B cell (primary cell): ENCODE measurements around the gene NCEH1. TPM values are rescaled to one million over a fixed set of nuclear protein-coding genes. Genes with fewer than 3 reads are reported as not detected.

ENCODE experiments used
- ATAC-seq: fragments of 200-7000 bp; cut with Tn5 transposase; one replicate; pipeline ENCODE4 v1.10.0; 2021; ENCODE audit warnings: low read depth, mild to moderate bottlenecking, moderate number of reproducible peaks, moderate library complexity
- CTCF ChIA-PET: fragments of 350-600 bp; sonication (Branson Sonifier 250); formaldehyde crosslinking; loops from one replicate; lab custom pipeline; 2021; ENCODE audit warnings: antibody characterized with exemption, inconsistent platforms; lab: Charles Lee
- POLR2A ChIA-PET: fragments of 350-600 bp; sonication (Branson Sonifier 250); formaldehyde crosslinking; loops from one replicate; lab custom pipeline; 2021; ENCODE audit warnings: antibody characterized with exemption; lab: Charles Lee
- DNase-seq: peaks from one replicate; pipeline ENCODE4 v3.0.0; 2013
- H2AFZ ChIP-seq: 2 replicates; pipeline ENCODE4 v1.6.1; 2012; ENCODE audit warnings: mild to moderate bottlenecking, low read depth, low read length; ENCODE audit not compliant: insufficient read depth, poor library complexity, severe bottlenecking
- H3K27ac ChIP-seq, 2 donors: 1 replicate in 1 of 2; 2 replicates in 1 of 2; pipeline ENCODE4 v1.5.1; 2012 to 2013; ENCODE audit warnings: low read length in 2 of 2, mild to moderate bottlenecking in 2 of 2, moderate library complexity in 1 of 2
- H3K27me3 ChIP-seq, 4 experiments: fragments of 200-600 bp in 1 of 4; sonication (generic) in 1 of 4; replicated peaks in 1 of 4; 1 replicate in 2 of 4; 2 replicates in 2 of 4; pipeline versions ENCODE4 v1.6.1 to v1.7.0; 2013 to 2016; ENCODE audit warnings: low read length in 3 of 4, mild to moderate bottlenecking in 2 of 4, mixed read lengths in 1 of 4, moderate library complexity in 1 of 4; ENCODE audit not compliant: insufficient read depth in 4 of 4, control insufficient read depth in 3 of 4; ENCODE audit errors: control extremely low read depth in 1 of 4
- H3K36me3 ChIP-seq, 2 experiments: replicated peaks in 1 of 2; 1 replicate in 1 of 2; 2 replicates in 1 of 2; pipeline versions ENCODE4 v1.6.1 to v1.7.1; 2013; ENCODE audit warnings: low read length in 1 of 2; ENCODE audit not compliant: insufficient read depth in 2 of 2, control insufficient read depth in 1 of 2; ENCODE audit errors: control extremely low read depth in 1 of 2, extremely low read depth in 1 of 2
- H3K4me1 ChIP-seq, 2 donors: fragments of 200-600 bp in 1 of 2; sonication (generic) in 1 of 2; 1 replicate in 1 of 2; 2 replicates in 1 of 2; pipeline versions ENCODE4 v1.5.1 to v1.6.1; 2013 to 2017; ENCODE audit warnings: low read length in 2 of 2; ENCODE audit not compliant: control insufficient read depth in 2 of 2, insufficient read depth in 2 of 2
- H3K4me2 ChIP-seq: replicated peaks from 2 replicates; pipeline ENCODE3; 2012; ENCODE audit warnings: mild to moderate bottlenecking, low read depth, low read length; ENCODE audit not compliant: poor library complexity, severe bottlenecking
- H3K4me3 ChIP-seq, 5 experiments: fragments of 200-600 bp in 1 of 5; sonication (generic) in 1 of 5; 1 replicate in 3 of 5; 2 replicates in 2 of 5; pipeline versions ENCODE4 v1.5.1 to v1.7.0; 2011 to 2016; ENCODE audit warnings: low read length in 4 of 5, mild to moderate bottlenecking in 4 of 5, low read depth in 2 of 5, control low read depth in 1 of 5, moderate library complexity in 1 of 5; ENCODE audit not compliant: insufficient read depth in 1 of 5; ENCODE audit errors: control extremely low read depth in 1 of 5, extremely low read depth in 1 of 5
- H3K79me2 ChIP-seq: fragments of 200-600 bp; sonication (generic); one replicate; pipeline ENCODE4 v1.6.0; 2016; ENCODE audit warnings: low read length; ENCODE audit not compliant: control insufficient read depth, insufficient read depth
- H3K9ac ChIP-seq: fragments of 200-600 bp; sonication (generic); 2 replicates; pipeline ENCODE4 v1.6.1; 2017; ENCODE audit warnings: mild to moderate bottlenecking, low read length, moderate library complexity
- H3K9me3 ChIP-seq, 3 donors: one replicate each; pipeline versions ENCODE4 v1.6.1 to v1.7.1; 2013; ENCODE audit warnings: low read length in 2 of 3; ENCODE audit not compliant: control insufficient read depth in 2 of 3, insufficient read depth in 1 of 3; ENCODE audit errors: control extremely low read depth in 1 of 3
- H4K20me1 ChIP-seq: 2 replicates; pipeline ENCODE4 v1.6.0; 2012; ENCODE audit warnings: mild to moderate bottlenecking, low read length; ENCODE audit not compliant: insufficient read depth, control insufficient read depth, poor library complexity, severe bottlenecking
- H3K27ac Mint-ChIP-seq: one replicate; pipeline ENCODE4 v1.8.0; 2021; ENCODE audit warnings: mixed read lengths
- H3K27me3 Mint-ChIP-seq: one replicate; pipeline ENCODE4 v1.8.0; 2021; ENCODE audit warnings: mixed read lengths
- H3K4me1 Mint-ChIP-seq: one replicate; pipeline ENCODE4 v1.8.0; 2021; ENCODE audit warnings: mixed read lengths
- H3K4me3 Mint-ChIP-seq: one replicate; pipeline ENCODE4 v1.8.0; 2021; ENCODE audit warnings: mixed read lengths
- H3K9me3 Mint-ChIP-seq: one replicate; pipeline ENCODE4 v1.8.0; 2022; ENCODE audit warnings: mixed read lengths; ENCODE audit not compliant: insufficient read depth
- CTCF ChIP-seq: fragments of 200-600 bp; IDR thresholded peaks from one replicate; pipeline ENCODE4 v1.8.0; 2022; ENCODE audit warnings: antibody characterized with exemption, mild to moderate bottlenecking
- EZH2 ChIP-seq: IDR thresholded peaks from 2 replicates; pipeline ENCODE4 v1.6.1; 2012; ENCODE audit warnings: borderline replicate concordance, low read depth, mild to moderate bottlenecking, moderate library complexity, low read length; ENCODE audit not compliant: insufficient read depth, poor library complexity, severe bottlenecking
- WGBS: methylation state at CpG from one replicate; pipeline ENCODE4 v1.1.5; 2013; ENCODE audit warnings: missing lambda C conversion rate; ENCODE audit not compliant: insufficient coverage; 5-methylcytosine and 5-hydroxymethylcytosine counted together
- intact Hi-C: fragments of 100-400 bp; cut with micrococcal nuclease; formaldehyde crosslinking; loops from one replicate; pipeline ENCODE4 v1.10.0; 2022
- polyA plus RNA-seq: library from polyadenylated mRNA; depleted of rRNA; stranded (reverse); fragments of >200 nt; gene quantifications from 2 replicates; pipeline ENCODE4 v1.2.3, GENCODE V29; 2012
- total RNA-seq, 2 donors: library from RNA; stranded (reverse); fragments of 120-200 nt in 1 of 2; gene quantifications; 1 replicate in 1 of 2; 2 replicates in 1 of 2; pipeline versions ENCODE4 v1.2.3 to v1.2.4, GENCODE V29; 2013 to 2022

NCEH1 gene
- total and polyA plus RNA-seq, 2 donors (not counting 1 experiment from before 2014, with no cell fraction given), result 3.4 to 8.6 TPM

- Mint-ChIP-seq H3K9me3 (no peaks in the 10 kb centered on the region), H3K27me3 (no peaks in the 10 kb centered on the region), H3K4me3 (peak overlapping the region; percentile 98), H3K4me1 (peaks cover 35% of the 10 kb centered on the region), H3K27ac (peak overlapping the region; percentile 89)
- peak overlapping the region; percentile 84 for H2AFZ ChIP-seq
- WGBS, result 10% methylated on average over 14 of the region's 17 CpGs
- ChIA-PET CTCF (interaction anchor here (0.6 to 2.1 kb wide), 10 partner anchors 10 to 203 kb away, joined by 3 to 17 read pairs (median 4); partner anchors contain the start of gene ECT2), POLR2A (interaction anchor here (0.6 to 1.6 kb wide), 2 partner anchors 40 to 51 kb away, joined by 8 read pairs; partner anchors contain the start of gene ECT2)
- H3K4me3 ChIP-seq, result peak overlapping the region; percentile 86 to 98 (median 94)
- H3K27ac ChIP-seq, result peak overlapping the region; percentile 24 to 38
- no peak for ATAC-seq
- H3K9me3 ChIP-seq, result no peaks in the 10 kb centered on the region
- intact Hi-C loops, result loop anchor here (2.0 kb wide), 1 partner anchor 35 kb away; no protein-coding TSS in a partner anchor
- peaks cover 15 to 23% of the 10 kb centered on the region in 2 donors for H3K4me1 ChIP-seq
- H3K27me3 ChIP-seq, result peaks cover 0 to 4% (median 0%) of the 10 kb centered on the region in 4 experiments
- peak; percentile 28 for DNase-seq
- no peaks in the 10 kb centered on the region for H3K36me3 ChIP-seq
- H3K9ac ChIP-seq, result peak overlapping the region; percentile 80
- peak overlapping the region; percentile 82 for H3K4me2 ChIP-seq
- H3K79me2 ChIP-seq, result no peaks in the 10 kb centered on the region
- H4K20me1 ChIP-seq, result no peaks in the 10 kb centered on the region
- TF ChIP-seq CTCF (no peak), EZH2 (no peak)
Observed at GRCh38 chr3:172709774-172710663, 848 bp downstream of the NCEH1 start.
